ENCODE data around the gene FBXL15. TPM values are rescaled to one million over a fixed set of nuclear protein-coding genes. Genes with fewer than 3 reads are reported as not detected.

FBXL15 gene
- polyA plus RNA-seq, 1 experiment: 7.5 TPM

GRCh38 chr10:102462512-102463054 lies 41.9 kb downstream of the FBXL15 start:
- H3K36me3 ChIP-seq (ENCODE audit: control insufficient read depth, insufficient read depth, low read length): no peaks in the 10 kb centered on the region
- ChIA-PET POLR2A (no interaction called here), CTCF (interaction anchor here (0.6 to 5.7 kb wide), 7 partner anchors 12 to 121 kb away, joined by 3 to 33 read pairs (median 3); partner anchors contain the start of gene SUFU)
- H3K27me3 ChIP-seq (ENCODE audit: control insufficient read depth, insufficient read depth, low read length): no peaks in the 10 kb centered on the region; the same call in 1 of the 2 replicates
- TF ChIP-seq CTCF (IDR thresholded peaks at IDR 0.05; ENCODE audit: insufficient read depth, low read depth, low read length): no peak
- no peak for DNase-seq (ENCODE audit: low read depth)
- H3K4me3 ChIP-seq (ENCODE audit: low read depth, low read length): no peak overlapping the region

- POLR2A ChIA-PET: no interaction called here
- Histone ChIP-seq H3K36me3 (ENCODE audit: control insufficient read depth, insufficient read depth, low read length) (no peaks in the 10 kb centered on the region), H3K4me3 (ENCODE audit: low read depth, low read length) (no peak overlapping the region), H3K27me3 (ENCODE audit: control insufficient read depth, insufficient read depth, low read length) (no peaks in the 10 kb centered on the region; the same call in 1 of the 2 replicates)
- no peak for TF ChIP-seq CTCF (IDR thresholded peaks at IDR 0.05; ENCODE audit: insufficient read depth, low read depth, low read length)
- CTCF ChIA-PET: interaction anchor here (0.6 to 5.7 kb wide), 3 partner anchors 14 to 70 kb away, joined by 4 to 33 read pairs (median 8); no protein-coding TSS in a partner anchor
- DNase-seq (ENCODE audit: low read depth): no peak
Observed at GRCh38 chr10:102463983-102464382, 43.3 kb downstream of the FBXL15 start.

- no peak for TF ChIP-seq CTCF (IDR thresholded peaks at IDR 0.05; ENCODE audit: insufficient read depth, low read depth, low read length)
- ChIA-PET CTCF (interaction anchor here (0.9 to 1.0 kb wide), 2 partner anchors 43 to 65 kb away, joined by 3 read pairs; no protein-coding TSS in a partner anchor), POLR2A (no interaction called here)
- H3K27me3 ChIP-seq (ENCODE audit: control insufficient read depth, insufficient read depth, low read length): no peaks in the 10 kb centered on the region; the same call in 1 of the 2 replicates
- no peaks in the 10 kb centered on the region; the same call in 1 of the 2 replicates for H3K36me3 ChIP-seq (ENCODE audit: control insufficient read depth, insufficient read depth, low read length)
- no peak for DNase-seq (ENCODE audit: low read depth)
- no peak overlapping the region for H3K4me3 ChIP-seq (ENCODE audit: low read depth, low read length)
Observed at GRCh38 chr10:102465466-102465865, 44.8 kb downstream of the FBXL15 start.

GRCh38 chr10:102467318-102467717 lies 46.7 kb downstream of the FBXL15 start:
- no peaks in the 10 kb centered on the region; the same call in 1 of the 2 replicates for H3K36me3 ChIP-seq (ENCODE audit: control insufficient read depth, insufficient read depth, low read length)
- H3K27me3 ChIP-seq (ENCODE audit: control insufficient read depth, insufficient read depth, low read length): no peaks in the 10 kb centered on the region; the same call in 1 of the 2 replicates
- TF ChIP-seq CTCF (IDR thresholded peaks at IDR 0.05; ENCODE audit: insufficient read depth, low read depth, low read length): no peak
- H3K4me3 ChIP-seq (ENCODE audit: low read depth, low read length): no peak overlapping the region
- CTCF ChIA-PET: no interaction called here
- no peak for DNase-seq (ENCODE audit: low read depth)
- POLR2A ChIA-PET: interaction anchor here (0.5 kb wide), 1 partner anchor 37 kb away, joined by 3 read pairs; no protein-coding TSS in a partner anchor

- H3K27me3 ChIP-seq (ENCODE audit: control insufficient read depth, insufficient read depth, low read length): no peaks in the 10 kb centered on the region; the same call in 1 of the 2 replicates
- POLR2A ChIA-PET: no interaction called here
- TF ChIP-seq CTCF (IDR thresholded peaks at IDR 0.05; ENCODE audit: insufficient read depth, low read depth, low read length): no peak
- no peak for DNase-seq (ENCODE audit: low read depth)
- H3K36me3 ChIP-seq (ENCODE audit: control insufficient read depth, insufficient read depth, low read length): no peaks in the 10 kb centered on the region; the same call in 1 of the 2 replicates
- CTCF ChIA-PET: interaction anchor here (2.3 kb wide), 1 partner anchor 11 kb away, joined by 16 read pairs; no protein-coding TSS in a partner anchor
- no peak overlapping the region for H3K4me3 ChIP-seq (ENCODE audit: low read depth, low read length)
Observed at GRCh38 chr10:102467971-102468438, 47.4 kb downstream of the FBXL15 start.
